Breast epithelium (tissue), 4 donors: Measurements from ENCODE around the gene KLK10. TPM values are rescaled to one million over a fixed set of nuclear protein-coding genes. Genes with fewer than 3 reads are reported as not detected.

Source experiments
- DNase-seq, 2 donors: peaks; one replicate each; pipeline ENCODE4 v3.0.0-alpha.2; 2019; ENCODE audit warnings: low spot score in 2 of 2
- H3K27ac ChIP-seq, 2 donors: fragments of 200-600 bp; sonication (generic) in 1 of 2; one replicate each; pipeline ENCODE4 v1.5.1; 2016 to 2019; ENCODE audit warnings: mild to moderate bottlenecking in 1 of 2
- H3K27me3 ChIP-seq, 2 donors: fragments of 200-600 bp; sonication (generic) in 1 of 2; one replicate each; pipeline versions ENCODE4 v1.5.1 to v1.6.0; 2017 to 2019; ENCODE audit warnings: control low read depth in 1 of 2, mild to moderate bottlenecking in 1 of 2
- H3K36me3 ChIP-seq: fragments of 200-600 bp; one replicate; pipeline ENCODE4 v1.5.1; 2019
- H3K4me1 ChIP-seq, 2 donors: fragments of 200-600 bp; sonication (generic); one replicate each; pipeline ENCODE4 v1.5.1; 2016 to 2019; ENCODE audit warnings: control low read depth in 1 of 2
- H3K4me3 ChIP-seq, 3 donors: fragments of 200-600 bp; sonication (generic); 1 replicate in 2 of 3; 2 replicates in 1 of 3; pipeline ENCODE4 v1.5.1; 2016 to 2019; ENCODE audit warnings: mild to moderate bottlenecking in 3 of 3, moderate library complexity in 2 of 3
- H3K9me3 ChIP-seq, 2 donors: fragments of 200-600 bp; sonication (generic) in 1 of 2; one replicate each; pipeline ENCODE4 v1.5.1; 2016 to 2019; ENCODE audit warnings: control low read depth in 1 of 2
- CTCF ChIP-seq, 3 donors: fragments of 450-650 bp; IDR thresholded peaks; one replicate each; pipeline ENCODE4 v1.5.1; 2016 to 2017; ENCODE audit warnings: antibody characterized with exemption in 3 of 3, mild to moderate bottlenecking in 3 of 3, moderate library complexity in 3 of 3
- POLR2A ChIP-seq: fragments of 450-650 bp; IDR thresholded peaks from one replicate; pipeline ENCODE4 v1.6.1; 2016; ENCODE audit warnings: antibody characterized with exemption, mild to moderate bottlenecking, moderate library complexity
- POLR2AphosphoS5 ChIP-seq, 3 donors: sonication (generic); formaldehyde crosslinking; IDR thresholded peaks; one replicate each; pipeline ENCODE4 v1.6.1; 2017; ENCODE audit warnings: antibody characterized with exemption in 3 of 3
- intact Hi-C: fragments of 100-400 bp; cut with DNase I; formaldehyde crosslinking; loops from one replicate; pipeline ENCODE4 v1.15.1; 2023; ENCODE audit warnings: low total_unique reads
- total RNA-seq, 3 donors: library from RNA; depleted of rRNA; stranded (reverse); fragments of >200 nt; gene quantifications; one replicate each; pipeline ENCODE4 v1.1.0, GENCODE V29; 2016

Gene KLK10
- total RNA-seq, 3 donors from 2014 or later, result 3.3 to 13.9 TPM; not detected in 1

- TF ChIP-seq POLR2A (no peak), POLR2AphosphoS5 (IDR thresholded peaks at IDR 0.05) (peak in 2 of 3 donors; percentile 14 to 46)
- H3K36me3 ChIP-seq, result no peaks in the 10 kb centered on the region
- H3K27me3 ChIP-seq, result no peaks in the 10 kb centered on the region
- peak within 1 kb of the TSS; percentile 86 to 87 for H3K27ac ChIP-seq
- peaks cover 0 to 3% of the 10 kb centered on the region in 2 donors for H3K4me1 ChIP-seq
- intact Hi-C loops, result no loop called here
- DNase-seq, result peak; percentile 63 to 88
- H3K9me3 ChIP-seq, result no peaks in the 10 kb centered on the region
- peak within 1 kb of the TSS in 2 of 3 donors; percentile 18 to 40 for H3K4me3 ChIP-seq
Observed at GRCh38 chr19:50969413-50969760, 50.1 kb downstream of the KLK10 start, which contains the start of gene KLK6. TSS of gene KLK6 (minus strand) at chr19:50969591. CDS start at chr19:50968104, 1,487 bp downstream.

- Histone ChIP-seq H3K4me3 (peak overlapping the region in 2 of 3 donors; percentile 18 to 40), H3K36me3 (no peaks in the 10 kb centered on the region), H3K27me3 (no peaks in the 10 kb centered on the region), H3K9me3 (no peaks in the 10 kb centered on the region), H3K27ac (peak overlapping the region; percentile 86 to 87), H3K4me1 (peaks cover 0 to 3% of the 10 kb centered on the region in 2 donors)
- TF ChIP-seq POLR2A (no peak), POLR2AphosphoS5 (IDR thresholded peaks at IDR 0.05) (no peak), CTCF (IDR thresholded peaks at IDR 0.05) (no peak)
- intact Hi-C loops, result no loop called here
- DNase-seq, result no peak
Observed at GRCh38 chr19:50968716-50969412, 50.6 kb downstream of the KLK10 start.

- no peak for DNase-seq
- peak overlapping the region; percentile 86 to 87 for H3K27ac ChIP-seq
- H3K4me3 ChIP-seq, result peak overlapping the region in 2 of 3 donors; percentile 18 to 25
- TF ChIP-seq POLR2A, result no peak
- TF ChIP-seq POLR2AphosphoS5 (IDR thresholded peaks at IDR 0.05), result no peak
- TF ChIP-seq CTCF (IDR thresholded peaks at IDR 0.05), result no peak
- peaks cover 0 to 3% of the 10 kb centered on the region in 2 donors for H3K4me1 ChIP-seq
- H3K36me3 ChIP-seq, result no peaks in the 10 kb centered on the region
- intact Hi-C loops, result no loop called here
- H3K27me3 ChIP-seq, result no peaks in the 10 kb centered on the region
- H3K9me3 ChIP-seq, result no peaks in the 10 kb centered on the region
Observed at GRCh38 chr19:50967929-50968715, 51.4 kb downstream of the KLK10 start.

GRCh38 chr19:50964266-50964665 is 55.2 kb downstream of the KLK10 start:
- Histone ChIP-seq H3K4me1 (peaks cover 0 to 3% of the 10 kb centered on the region in 2 donors), H3K9me3 (no peaks in the 10 kb centered on the region), H3K27ac (no peak overlapping the region), H3K36me3 (no peaks in the 10 kb centered on the region), H3K4me3 (no peak overlapping the region), H3K27me3 (no peaks in the 10 kb centered on the region)
- no peak for DNase-seq
- TF ChIP-seq POLR2A, result no peak
- TF ChIP-seq CTCF (IDR thresholded peaks at IDR 0.05), result no peak
- no peak for TF ChIP-seq POLR2AphosphoS5 (IDR thresholded peaks at IDR 0.05)
- intact Hi-C loops, result no loop called here

- no peak for DNase-seq
- Histone ChIP-seq H3K27ac (no peak overlapping the region), H3K4me1 (peaks cover 0 to 3% of the 10 kb centered on the region in 2 donors), H3K4me3 (no peak overlapping the region), H3K27me3 (no peaks in the 10 kb centered on the region), H3K9me3 (no peaks in the 10 kb centered on the region), H3K36me3 (no peaks in the 10 kb centered on the region)
- TF ChIP-seq CTCF (IDR thresholded peaks at IDR 0.05), result no peak
- TF ChIP-seq POLR2AphosphoS5 (IDR thresholded peaks at IDR 0.05), result no peak
- no peak for TF ChIP-seq POLR2A
- intact Hi-C loops, result no loop called here
Observed at GRCh38 chr19:50963381-50963780, 56.1 kb downstream of the KLK10 start.

Other genes with a start within 250 kb of the KLK10 start
- gene GPR32, start 249.2 kb downstream of the KLK10 start, total RNA-seq, result not detected
- gene ACP4, start 229.3 kb downstream of the KLK10 start, total RNA-seq, result not detected
- under 1 TPM in 2 of 3 donors, not detected in 1; 0.33 to 0.44 TPM for gene KLK1, start 195.9 kb downstream of the KLK10 start, total RNA-seq
- gene KLK15, start 186.1 kb downstream of the KLK10 start, total RNA-seq, result not detected
- gene KLK3, start 164.8 kb downstream of the KLK10 start, total RNA-seq, result 10 to 100 TPM in 1 of 3 donors, under 1 TPM in 1, not detected in 1; 0.32 to 45.2 TPM
- 10 to 100 TPM in 1 of 3 donors, under 1 TPM in 2; 0.44 to 14.7 (median 0.48) TPM for gene KLK2, start 146.3 kb downstream of the KLK10 start, total RNA-seq
- gene KLK4, start 108.3 kb downstream of the KLK10 start, total RNA-seq, result not detected
- 100 to 1,000 TPM in 1 of 3 donors, 10 to 100 TPM in 1, not detected in 1; 16.1 to 182 TPM for gene KLK5, start 66.7 kb downstream of the KLK10 start, total RNA-seq
- 10 to 100 TPM in 1 of 3 donors, under 1 TPM in 1, not detected in 1; 0.98 to 14.8 TPM for gene KLK6, start 50.1 kb downstream of the KLK10 start, total RNA-seq
- gene KLK7, start 35.8 kb downstream of the KLK10 start, total RNA-seq, result 100 to 1,000 TPM in 1 of 3 donors, 1 to 10 TPM in 1, not detected in 1; 7.5 to 103 TPM
- 10 to 100 TPM in 2 of 3 donors, not detected in 1; 13.4 to 46.2 TPM for gene KLK8, start 18.1 kb downstream of the KLK10 start, total RNA-seq
- 10 to 100 TPM in 1 of 3 donors, 1 to 10 TPM in 1, not detected in 1; 5.6 to 21.1 TPM for gene KLK11, start 6.9 kb upstream of the KLK10 start, total RNA-seq
- gene KLK12, start 15.3 kb upstream of the KLK10 start, total RNA-seq, result not detected
- not detected for gene KLK13, start 45.4 kb upstream of the KLK10 start, total RNA-seq
- gene KLK14, start 63.2 kb upstream of the KLK10 start, total RNA-seq, result under 1 TPM in 1 of 3 donors, not detected in 2; 0.98 TPM
- 10 to 100 TPM in 1 of 3 donors, 1 to 10 TPM in 2; 5.6 to 10.1 (median 9.2) TPM for gene CTU1, start 88.7 kb upstream of the KLK10 start, total RNA-seq
- gene SIGLEC9, start 105.2 kb upstream of the KLK10 start, total RNA-seq, result 1 to 10 TPM; 3.4 to 7.0 (median 4.3) TPM
- 1 to 10 TPM in 2 of 3 donors, under 1 TPM in 1; 0.98 to 3.2 (median 1.8) TPM for gene SIGLEC7, start 122.6 kb upstream of the KLK10 start, total RNA-seq
- gene CD33, start 205.4 kb upstream of the KLK10 start, total RNA-seq, result 10 to 100 TPM in 1 of 3 donors, 1 to 10 TPM in 2; 2.9 to 17.1 (median 6.3) TPM
- not detected for gene SIGLECL1, start 231.4 kb upstream of the KLK10 start, total RNA-seq